ENCODE measurements around the gene OR4C46.
"Not testable (repeated sequence)": the region's sequence is repeated elsewhere in the genome, so short reads cannot be mapped to it uniquely, and the experiment has no call there.

The OR4C46 gene

DNA sequence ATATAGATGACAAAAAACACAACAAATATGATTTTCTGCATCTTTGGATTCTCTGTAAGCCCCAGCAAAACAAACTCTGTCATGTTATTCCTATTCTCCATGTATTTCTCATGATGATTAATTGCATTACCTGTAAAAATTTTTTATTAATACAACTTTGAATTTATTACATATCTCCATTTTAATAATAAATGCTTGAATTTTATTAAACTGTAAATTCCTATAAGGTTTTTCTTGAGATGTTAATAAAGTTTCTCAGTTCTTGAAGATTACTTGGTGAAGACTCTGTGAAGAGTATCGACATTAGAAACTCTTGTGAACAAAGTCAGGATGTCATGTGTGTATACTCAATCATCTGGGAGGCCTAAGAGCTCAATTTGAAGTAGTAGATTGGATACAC lies at the start of gene OR4C46:
TSS of gene OR4C46 (minus strand) at position 101 of the 400 bp plus-strand sequence. CDS start at position 101, 0 bp downstream.
- no peak for DNase-seq (ENCODE audit: low read depth in 2 of 2)

DNA sequence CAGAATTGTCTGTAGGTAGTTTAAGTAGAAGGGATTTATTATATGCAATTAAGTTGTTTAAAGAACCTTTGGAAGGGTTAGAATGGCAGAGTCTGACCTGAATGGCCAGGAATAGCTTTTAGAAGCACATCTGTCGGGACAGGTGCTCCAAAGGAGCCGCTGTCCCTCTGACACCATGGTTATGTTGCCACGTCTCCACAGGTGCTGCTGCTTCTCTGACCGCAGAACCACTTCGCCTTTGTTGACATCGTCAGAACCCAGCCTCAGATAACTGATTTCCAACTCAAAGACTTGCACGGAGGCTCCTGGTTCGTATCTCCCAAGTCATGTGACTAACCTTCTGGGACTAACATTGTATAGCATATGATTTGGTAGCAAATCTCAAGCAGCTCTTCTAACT lies 41.8 kb upstream of the OR4C46 start:
- not testable (repeated sequence) for DNase-seq (ENCODE audit: low read depth in 2 of 2)

- DNase-seq (ENCODE audit: low read depth in 2 of 2): not testable (repeated sequence)
Measured at GRCh38 chr11:54561439-54561838, 42.4 kb downstream of the OR4C46 start.

- no peak for DNase-seq (ENCODE audit: low read depth in 2 of 2)
Measured at GRCh38 chr11:54558919-54559318, 44.9 kb downstream of the OR4C46 start.

DNA sequence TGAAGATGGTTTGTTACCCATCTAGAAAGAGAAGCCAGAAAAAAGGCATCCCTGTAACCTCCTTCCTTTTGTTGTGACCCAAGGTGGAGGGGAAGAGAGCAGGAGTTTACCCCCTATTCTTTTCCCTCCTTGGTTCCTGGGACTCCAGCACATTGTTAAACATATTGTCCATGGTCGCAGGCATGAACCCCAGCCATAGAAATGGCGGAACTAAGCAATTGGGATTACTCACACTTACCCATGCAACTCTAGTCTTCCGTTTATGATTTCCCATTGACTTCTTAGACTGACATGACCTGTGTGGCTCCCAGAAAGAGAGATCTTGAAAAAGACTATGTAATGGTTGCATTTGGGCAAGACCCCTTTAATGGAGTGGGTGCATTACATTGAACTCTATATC lies 45.4 kb downstream of the OR4C46 start:
- DNase-seq (ENCODE audit: low read depth in 2 of 2): no peak
